SK-N-SH (cell line): ENCODE results near the gene SMIM22. TPM values are rescaled to one million over a fixed set of nuclear protein-coding genes. Genes with fewer than 3 reads are reported as not detected.
A peak's percentile ranks its signal among the peaks of the same experiment; 100 is the strongest.

Experiments used
- CTCF ChIA-PET: fragments of 300-600, 350-600 bp; formaldehyde crosslinking; extraction: SDS; loops from one replicate; lab custom pipeline; 2021; lab: Yijun Ruan, JAX
- POLR2A ChIA-PET: fragments of 350-600 bp; sonication (Branson Sonifier 250); formaldehyde crosslinking; extraction: SDS; loops from one replicate; lab custom pipeline; 2020; ENCODE audit warnings: antibody characterized with exemption, inconsistent platforms; lab: Yijun Ruan, JAX
- DNase-seq: peaks from one replicate; pipeline ENCODE4 v3.0.0; 2012
- H2AFZ ChIP-seq: fragments of 200-600 bp; sonication (generic); 2 replicates; pipeline ENCODE4 v1.8.1; 2016; ENCODE audit warnings: antibody characterized with exemption, mild to moderate bottlenecking, low read depth
- H3F3A ChIP-seq: fragments of 200-600 bp; sonication (generic); replicated peaks from 2 replicates; pipeline ENCODE3; 2016; ENCODE audit warnings: antibody characterized with exemption, mild to moderate bottlenecking; ENCODE audit not compliant: insufficient read depth
- H3K27ac ChIP-seq, 2 experiments: fragments of 200-500 bp in 1 of 2; fragments of 200-600 bp in 1 of 2; sonication (Bioruptor generic) in 1 of 2; sonication (generic), shearing (Covaris generic) in 1 of 2; 2 replicates each; pipeline versions ENCODE4 v1.5.1 to v1.6.1; 2014 to 2016; ENCODE audit warnings: low read depth in 2 of 2, inconsistent platforms in 1 of 2, low read length in 1 of 2, mild to moderate bottlenecking in 1 of 2, mixed read lengths in 1 of 2
- H3K27me3 ChIP-seq: fragments of 200-600 bp; sonication (generic), shearing (Covaris generic); 2 replicates; pipeline ENCODE4 v1.6.1; 2016; ENCODE audit warnings: mixed run types; ENCODE audit not compliant: insufficient read depth
- H3K36me3 ChIP-seq, 2 experiments: fragments of 200-500 bp in 1 of 2; fragments of 200-600 bp in 1 of 2; sonication (Bioruptor generic) in 1 of 2; sonication (generic) in 1 of 2; replicated peaks in 1 of 2; 2 replicates each; pipeline versions ENCODE3 to v1.5.1; 2014 to 2016; ENCODE audit warnings: low read length in 1 of 2, mild to moderate bottlenecking in 1 of 2; ENCODE audit not compliant: insufficient read depth in 2 of 2, control insufficient read depth in 1 of 2
- H3K4me1 ChIP-seq, 2 experiments: fragments of 200-500 bp in 1 of 2; fragments of 200-600 bp in 1 of 2; sonication (Bioruptor generic) in 1 of 2; sonication (generic), shearing (Covaris generic) in 1 of 2; 2 replicates each; pipeline versions ENCODE4 v1.5.1 to v1.6.1; 2014 to 2016; ENCODE audit warnings: low read depth in 1 of 2, low read length in 1 of 2, mixed run types in 1 of 2; ENCODE audit not compliant: insufficient read depth in 2 of 2, control insufficient read depth in 1 of 2
- H3K4me2 ChIP-seq: fragments of 200-600 bp; sonication (generic), shearing (Covaris generic); 2 replicates; pipeline ENCODE4 v1.6.1; 2017; ENCODE audit warnings: mixed run types
- H3K4me3 ChIP-seq, 2 experiments: fragments of 200-500 bp in 1 of 2; fragments of 200-600 bp in 1 of 2; sonication (Bioruptor generic) in 1 of 2; sonication (generic), shearing (Covaris generic) in 1 of 2; 2 replicates each; pipeline versions ENCODE4 v1.5.1 to v1.8.1; 2014 to 2016; ENCODE audit warnings: low read depth in 2 of 2, inconsistent platforms in 1 of 2, low read length in 1 of 2, mild to moderate bottlenecking in 1 of 2, mixed read lengths in 1 of 2, moderate library complexity in 1 of 2
- H3K79me2 ChIP-seq: fragments of 200-600 bp; sonication (generic); 2 replicates; pipeline ENCODE4 v1.8.1; 2017; ENCODE audit warnings: mild to moderate bottlenecking; ENCODE audit not compliant: insufficient read depth
- H3K9ac ChIP-seq: fragments of 200-600 bp; sonication (generic); 2 replicates; pipeline ENCODE4 v1.6.1; 2017; ENCODE audit warnings: mixed run types
- H3K9me2 ChIP-seq: fragments of 200-600 bp; sonication (generic); 2 replicates; pipeline ENCODE4 v1.6.1; 2017; ENCODE audit warnings: mixed run types
- H3K9me3 ChIP-seq: fragments of 200-600 bp; sonication (generic); 2 replicates; pipeline ENCODE4 v1.6.1; 2017; ENCODE audit warnings: mixed run types, mild to moderate bottlenecking, moderate library complexity
- H4K20me1 ChIP-seq: fragments of 200-600 bp; sonication (generic); 2 replicates; pipeline ENCODE4 v1.6.1; 2017; ENCODE audit warnings: mild to moderate bottlenecking, mixed run types; ENCODE audit not compliant: insufficient read depth
- CHD2 ChIP-seq: fragments of 150-350 bp; IDR thresholded peaks from 2 replicates; pipeline ENCODE4 v1.6.1; 2018; ENCODE audit warnings: low read length; ENCODE audit not compliant: partially characterized antibody
- FOXJ3 ChIP-seq: sonication (generic); formaldehyde crosslinking; IDR thresholded peaks from 2 replicates; pipeline ENCODE4 v1.5.1; 2020; ENCODE audit warnings: mild to moderate bottlenecking, missing genetic modification reagents
- FOXM1 ChIP-seq: IDR thresholded peaks from 2 replicates; pipeline ENCODE4 v1.4.0; 2012; ENCODE audit warnings: low read depth, mild to moderate bottlenecking
- GABPA ChIP-seq: IDR thresholded peaks from 2 replicates; pipeline ENCODE4 v1.4.0; 2012; ENCODE audit warnings: low read depth, mild to moderate bottlenecking
- MEF2A ChIP-seq: IDR thresholded peaks from 2 replicates; pipeline ENCODE4 v1.4.0; 2012; ENCODE audit warnings: low read depth, borderline replicate concordance
- MXI1 ChIP-seq: IDR thresholded peaks from 2 replicates; pipeline ENCODE4 v1.6.1; 2012; ENCODE audit warnings: mild to moderate bottlenecking, low read depth, low read length, improper control_type of control experiment
- NRF1 ChIP-seq: IDR thresholded peaks from 2 replicates; pipeline ENCODE4 v1.6.1; 2012; ENCODE audit warnings: low read depth, mild to moderate bottlenecking, low read length
- RCOR1 ChIP-seq: fragments of 150-350 bp; IDR thresholded peaks from 2 replicates; pipeline ENCODE4 v1.6.1; 2017; ENCODE audit warnings: antibody characterized with exemption, low read length
- RXRA ChIP-seq: IDR thresholded peaks from 2 replicates; pipeline ENCODE4 v1.4.0; 2012; ENCODE audit warnings: low read depth, mild to moderate bottlenecking, borderline replicate concordance
- SIN3A ChIP-seq: IDR thresholded peaks from 2 replicates; pipeline ENCODE4 v1.6.1; 2012; ENCODE audit warnings: low read depth, mild to moderate bottlenecking, low read length, moderate library complexity, borderline replicate concordance
- TEAD4 ChIP-seq: IDR thresholded peaks from 2 replicates; pipeline ENCODE4 v1.4.0; 2012; ENCODE audit warnings: mild to moderate bottlenecking, borderline replicate concordance; ENCODE audit not compliant: insufficient read depth
- WGBS: methylation state at CpG from one replicate; pipeline ENCODE4 v1.1.6; 2017; ENCODE audit warnings: low lambda C conversion rate; 5-methylcytosine and 5-hydroxymethylcytosine counted together
- polyA plus RNA-seq, 3 experiments: library from polyadenylated mRNA; depleted of rRNA; stranded (reverse); fragments of >200 nt; gene quantifications; 2 replicates each; pipeline ENCODE4 v1.2.3, GENCODE V29; 2012

Gene SMIM22
- polyA plus RNA-seq, 1 of the 3 experiments (the other 2 are of a cell fraction): not detected

DNA sequence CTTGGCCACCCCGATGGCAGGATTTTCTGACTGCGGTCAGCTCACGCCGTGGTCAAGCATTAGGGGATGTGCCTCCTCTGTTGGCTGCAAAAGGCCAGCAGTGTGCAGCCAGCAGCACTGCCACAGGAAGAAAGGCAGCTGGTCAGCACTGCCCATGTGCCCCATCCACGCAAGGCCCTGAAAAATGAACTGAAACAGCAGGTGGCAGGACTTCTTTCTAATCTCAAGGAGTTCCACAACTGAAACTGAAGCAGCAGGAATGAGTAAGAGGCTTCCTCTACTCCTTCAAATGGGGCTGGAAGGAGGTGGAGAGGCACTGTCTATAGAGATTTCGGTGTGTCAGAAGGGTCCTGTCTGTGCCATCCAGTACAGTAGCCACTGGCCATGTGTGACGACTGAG is 31.4 kb upstream of the SMIM22 start:
- TF ChIP-seq FOXJ3 (CRISPR knock-in tag) (no peak), RXRA (no peak), SIN3A (no peak)
- Histone ChIP-seq H3K27ac (no peak overlapping the region), H2AFZ (no peak overlapping the region), H3K9ac (no peak overlapping the region), H3K4me1 (peaks cover 5 to 13% of the 10 kb centered on the region in 2 experiments; a peak in 2 of 4 replicates), H3K9me3 (no peaks in the 10 kb centered on the region), H4K20me1 (no peaks in the 10 kb centered on the region), H3K79me2 (peaks cover 40% of the 10 kb centered on the region), H3K27me3 (no peaks in the 10 kb centered on the region), H3K36me3 (peaks cover 5 to 37% of the 10 kb centered on the region in 2 experiments), H3F3A (peaks cover 3% of the 10 kb centered on the region), H3K4me3 (no peak overlapping the region), H3K9me2 (no peaks in the 10 kb centered on the region), H3K4me2 (no peak overlapping the region)
- ChIA-PET POLR2A (no interaction called here), CTCF (no interaction called here)
- WGBS: 94% methylated on average over 7 of the region's 7 CpGs
- no peak for DNase-seq

GRCh38 chr16:4765511-4766474 is 29.4 kb upstream of the SMIM22 start:
- no peak for TF ChIP-seq FOXM1
- TF ChIP-seq GABPA: no peak
- TF ChIP-seq TEAD4: no peak
- no peak for TF ChIP-seq CHD2
- no peak for TF ChIP-seq MEF2A
- no peak for TF ChIP-seq FOXJ3 (CRISPR knock-in tag)
- TF ChIP-seq NRF1: no peak
- TF ChIP-seq RCOR1: no peak
- no peak for TF ChIP-seq MXI1
- TF ChIP-seq, all 33 proteins: peak for 0
- Histone ChIP-seq H3K27me3 (no peaks in the 10 kb centered on the region), H3K79me2 (peaks cover 40% of the 10 kb centered on the region), H3K4me1 (peaks cover 5 to 18% of the 10 kb centered on the region in 2 experiments; a peak in 2 of 4 replicates), H3F3A (peaks cover 6% of the 10 kb centered on the region), H3K4me3 (peak overlapping the region; percentile 71 to 94), H3K9me2 (no peaks in the 10 kb centered on the region), H3K9me3 (no peaks in the 10 kb centered on the region), H3K36me3 (peaks cover 5 to 25% of the 10 kb centered on the region in 2 experiments), H3K27ac (peak overlapping the region in 1 of 2 experiments; percentile 61; a peak in 1 of 4 replicates), H3K4me2 (peak overlapping the region; percentile 84), H2AFZ (no peak overlapping the region), H4K20me1 (no peaks in the 10 kb centered on the region), H3K9ac (peak overlapping the region; percentile 97)
- ChIA-PET POLR2A (interaction anchor here (1.3 kb wide), 1 partner anchor 10 kb away, joined by 4 read pairs; no protein-coding TSS in a partner anchor), CTCF (no interaction called here)
- no peak for DNase-seq
- 69% methylated on average over 19 of the region's 26 CpGs for WGBS
